T-cell (primary cell): ENCODE results near the gene CEP250. TPM values are rescaled to one million over a fixed set of nuclear protein-coding genes. Genes with fewer than 3 reads are reported as not detected.

Source experiments
- ATAC-seq, 4 experiments: fragments of 200-7000 bp in 3 of 4; fragments of 150-1000 bp in 1 of 4; cut with Tn5 transposase; replicated peaks in 1 of 4; 1 replicate in 3 of 4; 2 replicates in 1 of 4; pipeline ENCODE4 v1.10.0; 2021; ENCODE audit warnings: moderate library complexity in 3 of 4, mild to moderate bottlenecking in 2 of 4, moderate number of reproducible peaks in 1 of 4
- CTCF ChIA-PET, 2 donors: fragments of 300-600 bp; sonication (Branson Sonifier 250); formaldehyde crosslinking; loops; one replicate each; lab custom pipeline; 2022; ENCODE audit warnings: antibody characterized with exemption in 2 of 2; lab: Charles Lee
- POLR2A ChIA-PET, 2 donors: fragments of 300-600 bp; sonication (Branson Sonifier 250); formaldehyde crosslinking; loops; one replicate each; lab custom pipeline; 2022; ENCODE audit warnings: antibody characterized with exemption in 2 of 2; lab: Charles Lee
- DNase-seq, 35 experiments: peaks; one replicate each; pipeline versions ENCODE4 v3.0.0 to v3.0.0-alpha.2; 2013 to 2023
- H3K27ac ChIP-seq: one replicate; pipeline ENCODE4 v1.5.1; 2013; ENCODE audit warnings: low read length
- H3K27me3 ChIP-seq, 2 experiments: replicated peaks in 1 of 2; 1 replicate in 1 of 2; 2 replicates in 1 of 2; pipeline versions ENCODE4 v1.6.1 to v1.7.0; 2013; ENCODE audit warnings: low read length in 1 of 2, mixed read lengths in 1 of 2; ENCODE audit not compliant: control insufficient read depth in 2 of 2, insufficient read depth in 2 of 2; ENCODE audit errors: extremely low read depth in 1 of 2
- H3K36me3 ChIP-seq, 2 donors: 1 replicate in 1 of 2; 2 replicates in 1 of 2; pipeline versions ENCODE4 v1.6.1 to v1.7.0; 2013; ENCODE audit warnings: low read length in 1 of 2; ENCODE audit not compliant: control insufficient read depth in 2 of 2, insufficient read depth in 1 of 2; ENCODE audit errors: extremely low read depth in 1 of 2
- H3K4me1 ChIP-seq, 2 experiments: 1 replicate in 1 of 2; 2 replicates in 1 of 2; pipeline versions ENCODE4 v1.6.1 to v1.7.0; 2013; ENCODE audit warnings: low read length in 2 of 2, mixed read lengths in 1 of 2; ENCODE audit not compliant: insufficient read depth in 2 of 2, control insufficient read depth in 1 of 2; ENCODE audit errors: extremely low read depth in 1 of 2
- H3K4me3 ChIP-seq, 2 donors: 1 replicate in 1 of 2; 2 replicates in 1 of 2; pipeline versions ENCODE4 v1.5.1 to v1.7.0; 2013; ENCODE audit warnings: mild to moderate bottlenecking in 2 of 2, low read length in 1 of 2, moderate library complexity in 1 of 2; ENCODE audit not compliant: control insufficient read depth in 1 of 2; ENCODE audit errors: extremely low read depth in 1 of 2
- H3K9me3 ChIP-seq: 2 replicates; pipeline ENCODE4 v1.7.0; 2013
- H3K27ac Mint-ChIP-seq, 2 donors: one replicate each; pipeline ENCODE4 v1.8.0; 2020 to 2021; ENCODE audit warnings: mild to moderate bottlenecking in 2 of 2, mixed read lengths in 2 of 2
- H3K27me3 Mint-ChIP-seq, 2 donors: one replicate each; pipeline ENCODE4 v1.8.0; 2021 to 2022; ENCODE audit warnings: mixed read lengths in 2 of 2
- H3K36me3 Mint-ChIP-seq: one replicate; pipeline ENCODE4 v1.8.0; 2021; ENCODE audit warnings: mixed read lengths
- H3K4me1 Mint-ChIP-seq, 3 donors: one replicate each; pipeline ENCODE4 v1.8.0; 2020 to 2022; ENCODE audit warnings: mixed read lengths in 3 of 3, mild to moderate bottlenecking in 1 of 3
- H3K4me3 Mint-ChIP-seq, 3 donors: one replicate each; pipeline ENCODE4 v1.8.0; 2020 to 2022; ENCODE audit warnings: mild to moderate bottlenecking in 3 of 3, mixed read lengths in 3 of 3, moderate library complexity in 3 of 3
- H3K9me3 Mint-ChIP-seq, 3 donors: one replicate each; pipeline ENCODE4 v1.8.0; 2020 to 2022; ENCODE audit warnings: mixed read lengths in 3 of 3
- WGBS: methylation state at CpG from one replicate; pipeline ENCODE4 v1.1.5; 2013; ENCODE audit warnings: missing lambda C conversion rate; ENCODE audit not compliant: insufficient coverage; 5-methylcytosine and 5-hydroxymethylcytosine counted together
- total RNA-seq, 35 experiments: library from RNA in 6 of 35; stranded (reverse) in 6 of 35; fragments of 120-200 nt in 1 of 35; gene quantifications; one replicate each; pipeline versions ENCODE4 v1.2.1 to v1.2.4 and lab custom pipeline; 2013 to 2026

The CEP250 gene
- total RNA-seq (10 to 100 TPM; 45.7 to 70.7 (median 67.4) TPM), total RNA-seq (lab: John Stamatoyannopoulos, UW) (28.7 to 184 (median 103) reads per million in 29 experiments)
- 50.2 TPM for total RNA-seq (2013)

- Histone ChIP-seq H3K36me3 (no peaks in the 10 kb centered on the region), H3K27ac (peak within 1 kb of the TSS; percentile 90), H3K27me3 (no peaks in the 10 kb centered on the region), H3K4me1 (peaks cover 7 to 19% of the 10 kb centered on the region in 2 experiments), H3K4me3 (peak within 1 kb of the TSS; percentile 97 to 99), H3K9me3 (no peaks in the 10 kb centered on the region)
- ChIA-PET POLR2A (interaction anchor here (0.6 to 0.7 kb wide), 7 partner anchors 8 to 1782 kb away, joined by 3 to 12 read pairs (median 4); no protein-coding TSS in a partner anchor), CTCF (interaction anchor here (0.5 to 1.9 kb wide), 12 partner anchors 8 to 499 kb away, joined by 3 to 13 read pairs (median 5); partner anchors contain the start of gene SCAND1 (in 1 of the 2))
- H3K36me3 Mint-ChIP-seq, result peaks cover under 1% of the 10 kb centered on the region
- under 1% methylated on average over 54 of the region's 59 CpGs for WGBS
- ATAC-seq (peak; percentile 95 to 99 (median 98)), DNase-seq (peak; percentile 88 to 96 (median 93))
- H3K27ac Mint-ChIP-seq, result peak within 1 kb of the TSS; percentile 98 to 99
- H3K27me3 Mint-ChIP-seq, result no peaks in the 10 kb centered on the region
- H3K4me1 Mint-ChIP-seq, result peaks cover 8 to 29% (median 22%) of the 10 kb centered on the region in 3 donors
- H3K9me3 Mint-ChIP-seq, result no peaks in the 10 kb centered on the region
- H3K4me3 Mint-ChIP-seq, result peak within 1 kb of the TSS; percentile 86 to 94 (median 93)
Observed at GRCh38 chr20:35454881-35455609, at the start of gene CEP250. CEP250 (plus strand) TSS chr20:35455598; CDS start chr20:35462368, 6,770 bp downstream.

- Mint-ChIP-seq H3K4me1 (peaks cover 20 to 22% (median 21%) of the 10 kb centered on the region in 3 donors), H3K27ac (no peak overlapping the region), H3K4me3 (no peak overlapping the region), H3K27me3 (no peaks in the 10 kb centered on the region), H3K36me3 (peaks cover 29% of the 10 kb centered on the region), H3K9me3 (peaks cover 6 to 8% (median 8%) of the 10 kb centered on the region in 3 donors)
- WGBS, result no CpG with 5 or more reads among the region's 3 CpGs
- ChIA-PET CTCF (no interaction called here), POLR2A (no interaction called here)
- peaks cover 4% of the 10 kb centered on the region in 2 experiments for H3K4me1 ChIP-seq
- H3K27ac ChIP-seq, result no peak overlapping the region
- DNase-seq (no peak), ATAC-seq (no peak)
- no peaks in the 10 kb centered on the region for H3K9me3 ChIP-seq
- H3K36me3 ChIP-seq, result peaks cover 20 to 30% of the 10 kb centered on the region in 2 donors
- H3K27me3 ChIP-seq, result no peaks in the 10 kb centered on the region
- H3K4me3 ChIP-seq, result no peak overlapping the region
Observed at GRCh38 chr20:35405775-35406174, 49.6 kb upstream of the CEP250 start.

- H3K27me3 Mint-ChIP-seq, result no peaks in the 10 kb centered on the region
- H3K27ac Mint-ChIP-seq, result no peak overlapping the region
- Histone ChIP-seq H3K9me3 (no peaks in the 10 kb centered on the region), H3K27ac (no peak overlapping the region), H3K4me3 (no peak overlapping the region), H3K4me1 (peaks cover 12 to 21% of the 10 kb centered on the region in 2 experiments), H3K36me3 (peaks cover 15 to 26% of the 10 kb centered on the region in 2 donors), H3K27me3 (no peaks in the 10 kb centered on the region)
- POLR2A ChIA-PET, result interaction anchor here in 1 of 2 donors (0.7 kb wide), 1 partner anchor 54 kb away, joined by 3 read pairs; no protein-coding TSS in a partner anchor
- peaks cover 28% of the 10 kb centered on the region for H3K36me3 Mint-ChIP-seq
- CTCF ChIA-PET, result no interaction called here
- ATAC-seq, result no peak
- no peak for DNase-seq
- H3K4me3 Mint-ChIP-seq, result no peak overlapping the region
- no CpG with 5 or more reads among the region's 3 CpGs for WGBS
- peaks cover 6 to 8% (median 8%) of the 10 kb centered on the region in 3 donors for H3K9me3 Mint-ChIP-seq
- H3K4me1 Mint-ChIP-seq, result peaks cover 27 to 33% (median 33%) of the 10 kb centered on the region in 3 donors
Observed at GRCh38 chr20:35408270-35408669, 47.1 kb upstream of the CEP250 start.

- Histone ChIP-seq H3K4me1 (peaks cover 12 to 21% of the 10 kb centered on the region in 2 experiments), H3K36me3 (peaks cover 15 to 26% of the 10 kb centered on the region in 2 donors), H3K4me3 (no peak overlapping the region), H3K27ac (no peak overlapping the region), H3K27me3 (no peaks in the 10 kb centered on the region), H3K9me3 (no peaks in the 10 kb centered on the region)
- H3K36me3 Mint-ChIP-seq, result peaks cover 25% of the 10 kb centered on the region
- no peak for ATAC-seq
- ChIA-PET CTCF (no interaction called here), POLR2A (no interaction called here)
- H3K4me3 Mint-ChIP-seq, result no peak overlapping the region
- H3K27ac Mint-ChIP-seq, result no peak overlapping the region
- H3K27me3 Mint-ChIP-seq, result peaks cover 0 to 2% of the 10 kb centered on the region in 2 donors
- H3K4me1 Mint-ChIP-seq, result peaks cover 23 to 31% (median 28%) of the 10 kb centered on the region in 3 donors
- peaks cover 6 to 8% (median 8%) of the 10 kb centered on the region in 3 donors for H3K9me3 Mint-ChIP-seq
- WGBS, result 70% methylated on average over 2 of the region's 3 CpGs
- DNase-seq, result no peak
Observed at GRCh38 chr20:35409542-35409941, 45.9 kb upstream of the CEP250 start.

- peak overlapping the region; percentile 91 to 97 (median 93) for H3K4me3 Mint-ChIP-seq
- WGBS, result no CpG with 5 or more reads among the region's 6 CpGs
- POLR2A ChIA-PET, result interaction anchor here (0.6 to 0.8 kb wide), 3 partner anchors 44 to 387 kb away, joined by 3 to 10 read pairs (median 4); no protein-coding TSS in a partner anchor
- peak overlapping the region in 1 of 2 donors; percentile 49 for H3K27ac Mint-ChIP-seq
- H3K9me3 Mint-ChIP-seq, result peaks cover 6 to 7% (median 6%) of the 10 kb centered on the region in 3 donors
- no peak overlapping the region for H3K4me3 ChIP-seq
- H3K36me3 Mint-ChIP-seq, result peaks cover 20% of the 10 kb centered on the region
- CTCF ChIA-PET, result interaction anchor here in 1 of 2 donors (1.3 to 1.5 kb wide), 2 partner anchors 107 to 544 kb away, joined by 3 to 4 read pairs; partner anchors contain the start of gene SCAND1
- H3K27ac ChIP-seq, result no peak overlapping the region
- DNase-seq, result no peak
- H3K9me3 ChIP-seq, result no peaks in the 10 kb centered on the region
- peaks cover 10 to 16% of the 10 kb centered on the region in 2 experiments for H3K4me1 ChIP-seq
- peaks cover 12 to 26% of the 10 kb centered on the region in 2 donors for H3K36me3 ChIP-seq
- no peaks in the 10 kb centered on the region for H3K27me3 ChIP-seq
- ATAC-seq, result no peak
- peaks cover 14 to 23% (median 20%) of the 10 kb centered on the region in 3 donors for H3K4me1 Mint-ChIP-seq
- H3K27me3 Mint-ChIP-seq, result peaks cover 2 to 5% of the 10 kb centered on the region in 2 donors
Observed at GRCh38 chr20:35410613-35411012, 44.8 kb upstream of the CEP250 start.

- H3K27ac ChIP-seq, result no peak overlapping the region
- H3K36me3 ChIP-seq, result no peaks in the 10 kb centered on the region
- POLR2A ChIA-PET, result no interaction called here
- CTCF ChIA-PET, result interaction anchor here in 1 of 2 donors (0.7 kb wide), 2 partner anchors 113 to 1975 kb away, joined by 4 to 5 read pairs; no protein-coding TSS in a partner anchor
- H3K27me3 ChIP-seq, result peaks cover 5 to 22% of the 10 kb centered on the region in 2 experiments
- Mint-ChIP-seq H3K4me1 (no peaks in the 10 kb centered on the region), H3K27ac (no peak overlapping the region), H3K36me3 (no peaks in the 10 kb centered on the region), H3K4me3 (no peak overlapping the region), H3K27me3 (peaks cover 11 to 13% of the 10 kb centered on the region in 2 donors), H3K9me3 (no peaks in the 10 kb centered on the region)
- no peak overlapping the region for H3K4me3 ChIP-seq
- DNase-seq, result no peak
- H3K9me3 ChIP-seq, result no peaks in the 10 kb centered on the region
- H3K4me1 ChIP-seq, result no peaks in the 10 kb centered on the region
- no CpG with 5 or more reads among the region's 2 CpGs for WGBS
- ATAC-seq, result no peak
Observed at GRCh38 chr20:35421322-35421721, 34.1 kb upstream of the CEP250 start.
